ENCODE data around the gene HDGFL2. TPM values are rescaled to one million over a fixed set of nuclear protein-coding genes. Genes with fewer than 3 reads are reported as not detected.

HDGFL2 gene
- total and polyA plus RNA-seq, 2 of the 8 experiments (the other 6 are each of a cell fraction or from before 2014, with no cell fraction given), result 31.1 to 106 TPM

DNA sequence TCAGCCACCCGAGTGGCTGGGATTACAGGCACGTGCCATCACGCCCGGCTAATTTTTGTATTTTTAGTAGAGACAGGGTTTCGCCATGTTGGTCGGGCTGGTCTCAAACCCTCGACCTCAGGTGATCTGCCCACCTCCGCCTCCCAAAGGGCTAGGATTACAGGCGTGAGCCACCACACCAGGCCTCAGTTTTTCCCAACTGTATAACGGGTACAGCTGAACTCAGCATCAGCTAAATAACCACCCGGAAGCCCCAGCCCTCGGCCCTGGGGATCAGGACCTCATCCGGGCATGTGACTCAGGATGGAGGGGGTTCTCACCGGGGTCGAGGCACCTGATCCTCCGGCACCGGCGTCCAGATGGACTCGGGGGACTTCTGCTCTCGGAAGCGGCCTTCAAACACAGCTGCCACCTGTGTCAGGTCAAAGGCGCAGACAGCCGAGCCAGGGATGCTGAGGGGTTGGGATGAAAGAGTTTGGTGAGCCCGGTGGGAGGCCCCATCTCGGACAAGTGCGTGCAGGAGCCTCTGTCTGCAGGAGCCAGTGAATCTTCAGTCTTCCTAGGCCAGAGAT is 78.5 kb downstream of the HDGFL2 start (continued):
- TF ChIP-seq SAP30 (IDR thresholded peaks at IDR 0.05; ENCODE audit: insufficient read depth, insufficient replicate concordance, low read length) (no peak), MAFK (IDR thresholded peaks at IDR 0.05; ENCODE audit: low read depth, low read length) (no peak), HDAC2 (IDR thresholded peaks at IDR 0.05; ENCODE audit: borderline replicate concordance in 1 of 2, low read depth in 2 of 2, low read length in 2 of 2) (no peak), KDM1A (IDR thresholded peaks at IDR 0.05; ENCODE audit: borderline replicate concordance, low read length) (no peak)

Small RNA genes lying within 50 kb of the gene (microRNA-seq; reads per million reads assigned to microRNA genes)
- gene MIR4746 (ENCODE audit: borderline microRNAs expressed in 2 of 2, borderline number of aligned reads in 2 of 2, borderline replicate concordance in 1 of 2), result 3.2 to 3.7 reads per million in 2 experiments

Small RNA genes lying within 50 kb of the gene (small RNA-seq; reads per million reads assigned to genes)
- gene MIR4746 (ENCODE audit: insufficient read depth), result not detected

Other genes starting within 250 kb of the HDGFL2 start
- 0.99 and 1.1 TPM in 2 replicates for gene EBI3, start 242.8 kb upstream of the HDGFL2 start, total RNA-seq (2021; fragmentation: NEBNext Ultra II Directional; extraction: Animal tissue kit (Norgen Biotek cat#: 25700))
- gene EBI3, start 242.8 kb upstream of the HDGFL2 start, polyA plus RNA-seq (2011; rRNA removed), result 5.2 and 8.4 TPM in 2 replicates
- gene YJU2, start 225.2 kb upstream of the HDGFL2 start, total RNA-seq (2021; fragmentation: NEBNext Ultra II Directional; extraction: Animal tissue kit (Norgen Biotek cat#: 25700)), result 26.8 and 28.6 TPM in 2 replicates
- gene YJU2, start 225.2 kb upstream of the HDGFL2 start, polyA plus RNA-seq (2011; rRNA removed), result 27.7 and 35.4 TPM in 2 replicates
- gene SHD, start 193.0 kb upstream of the HDGFL2 start, total RNA-seq (2021; fragmentation: NEBNext Ultra II Directional; extraction: Animal tissue kit (Norgen Biotek cat#: 25700)), result 5.8 and 7.3 TPM in 2 replicates
- 10.7 and 15.5 TPM in 2 replicates for gene SHD, start 193.0 kb upstream of the HDGFL2 start, polyA plus RNA-seq (2011; rRNA removed)
- gene TMIGD2, start 169.9 kb upstream of the HDGFL2 start, total RNA-seq (2021; fragmentation: NEBNext Ultra II Directional; extraction: Animal tissue kit (Norgen Biotek cat#: 25700)), result 0.38 and 0.41 TPM in 2 replicates
- gene TMIGD2, start 169.9 kb upstream of the HDGFL2 start, polyA plus RNA-seq (2011; rRNA removed), result 0.39 and 0.58 TPM in 2 replicates
- gene FSD1, start 167.7 kb upstream of the HDGFL2 start, total RNA-seq (2021; fragmentation: NEBNext Ultra II Directional; extraction: Animal tissue kit (Norgen Biotek cat#: 25700)), result 54.8 and 58.8 TPM in 2 replicates
- gene FSD1, start 167.7 kb upstream of the HDGFL2 start, polyA plus RNA-seq (2011; rRNA removed), result 181 and 194 TPM in 2 replicates
- 15.3 and 18.1 TPM in 2 replicates for gene STAP2, start 133.5 kb upstream of the HDGFL2 start, total RNA-seq (2021; fragmentation: NEBNext Ultra II Directional; extraction: Animal tissue kit (Norgen Biotek cat#: 25700))
- 33.6 and 37.3 TPM in 2 replicates for gene STAP2, start 133.5 kb upstream of the HDGFL2 start, polyA plus RNA-seq (2011; rRNA removed)
- 24.2 and 27.7 TPM in 2 replicates for gene MPND, start 128.7 kb upstream of the HDGFL2 start, total RNA-seq (2021; fragmentation: NEBNext Ultra II Directional; extraction: Animal tissue kit (Norgen Biotek cat#: 25700))
- 22.9 and 31.6 TPM in 2 replicates for gene MPND, start 128.7 kb upstream of the HDGFL2 start, polyA plus RNA-seq (2011; rRNA removed)
- 102 TPM in 2 replicates for gene SH3GL1, start 71.8 kb upstream of the HDGFL2 start, total RNA-seq (2021; fragmentation: NEBNext Ultra II Directional; extraction: Animal tissue kit (Norgen Biotek cat#: 25700))
- 81.5 and 120 TPM in 2 replicates for gene SH3GL1, start 71.8 kb upstream of the HDGFL2 start, polyA plus RNA-seq (2011; rRNA removed)
- 146 and 147 TPM in 2 replicates for gene CHAF1A, start 69.7 kb upstream of the HDGFL2 start, total RNA-seq (2021; fragmentation: NEBNext Ultra II Directional; extraction: Animal tissue kit (Norgen Biotek cat#: 25700))
- 122 and 190 TPM in 2 replicates for gene CHAF1A, start 69.7 kb upstream of the HDGFL2 start, polyA plus RNA-seq (2011; rRNA removed)
- gene UBXN6, start 14.5 kb upstream of the HDGFL2 start, total RNA-seq (2021; fragmentation: NEBNext Ultra II Directional; extraction: Animal tissue kit (Norgen Biotek cat#: 25700)), result 28.0 and 29.9 TPM in 2 replicates
- gene UBXN6, start 14.5 kb upstream of the HDGFL2 start, polyA plus RNA-seq (2011; rRNA removed), result 43.8 and 63.0 TPM in 2 replicates
- 0.45 and 0.54 TPM in 2 replicates for gene PLIN4, start 46.2 kb downstream of the HDGFL2 start, total RNA-seq (2021; fragmentation: NEBNext Ultra II Directional; extraction: Animal tissue kit (Norgen Biotek cat#: 25700))
- 0.35 and 0.67 TPM in 2 replicates for gene PLIN4, start 46.2 kb downstream of the HDGFL2 start, polyA plus RNA-seq (2011; rRNA removed)
- gene PLIN5, start 62.9 kb downstream of the HDGFL2 start, total RNA-seq (2021; fragmentation: NEBNext Ultra II Directional; extraction: Animal tissue kit (Norgen Biotek cat#: 25700)), result 1.8 and 2.0 TPM in 2 replicates
- gene PLIN5, start 62.9 kb downstream of the HDGFL2 start, polyA plus RNA-seq (2011; rRNA removed), result 2.5 and 2.6 TPM in 2 replicates
- gene LRG1, start 67.7 kb downstream of the HDGFL2 start, total RNA-seq (2021; fragmentation: NEBNext Ultra II Directional; extraction: Animal tissue kit (Norgen Biotek cat#: 25700)), result 0.36 and 0.48 TPM in 2 replicates
- 0.64 and 0.79 TPM in 2 replicates for gene LRG1, start 67.7 kb downstream of the HDGFL2 start, polyA plus RNA-seq (2011; rRNA removed)
- gene SEMA6B, start 87.4 kb downstream of the HDGFL2 start, total RNA-seq (2021; fragmentation: NEBNext Ultra II Directional; extraction: Animal tissue kit (Norgen Biotek cat#: 25700)), result 54.4 and 56.7 TPM in 2 replicates
- 31.3 and 54.9 TPM in 2 replicates for gene SEMA6B, start 87.4 kb downstream of the HDGFL2 start, polyA plus RNA-seq (2011; rRNA removed)
- 5.9 and 6.1 TPM in 2 replicates for gene TNFAIP8L1, start 167.2 kb downstream of the HDGFL2 start, total RNA-seq (2021; fragmentation: NEBNext Ultra II Directional; extraction: Animal tissue kit (Norgen Biotek cat#: 25700))
- gene TNFAIP8L1, start 167.2 kb downstream of the HDGFL2 start, polyA plus RNA-seq (2011; rRNA removed), result 3.2 and 5.5 TPM in 2 replicates
- 51.1 and 53.1 TPM in 2 replicates for gene MYDGF, start 198.0 kb downstream of the HDGFL2 start, total RNA-seq (2021; fragmentation: NEBNext Ultra II Directional; extraction: Animal tissue kit (Norgen Biotek cat#: 25700))
- 40.6 and 81.0 TPM in 2 replicates for gene MYDGF, start 198.0 kb downstream of the HDGFL2 start, polyA plus RNA-seq (2011; rRNA removed)